OCI-LY1 (cell line): ENCODE results near the gene STK4.

Experiments
- H2AFZ ChIP-seq: fragments of 200-600 bp; sonication (generic), shearing (Covaris generic); 2 replicates; pipeline ENCODE4 v1.6.0; 2014; ENCODE audit warnings: antibody characterized with exemption, mild to moderate bottlenecking, low read length
- H3F3A ChIP-seq: fragments of 200-600 bp; sonication (generic), shearing (Covaris generic); 2 replicates; pipeline ENCODE4 v1.6.0; 2014; ENCODE audit warnings: mild to moderate bottlenecking, antibody characterized with exemption, low read length, moderate library complexity; ENCODE audit not compliant: insufficient read depth
- H3K27ac ChIP-seq: fragments of 200-600 bp; sonication (generic); 2 replicates; pipeline ENCODE4 v1.5.1; 2014; ENCODE audit warnings: low read length, mixed run types, mild to moderate bottlenecking, low read depth; ENCODE audit not compliant: poor library complexity, severe bottlenecking
- H3K27me3 ChIP-seq: fragments of 200-600 bp; sonication (generic); 2 replicates; pipeline ENCODE4 v1.6.0; 2014; ENCODE audit warnings: antibody characterized with exemption, mild to moderate bottlenecking, low read length, moderate library complexity; ENCODE audit not compliant: insufficient read depth
- H3K36me3 ChIP-seq: fragments of 200-600 bp; sonication (generic); 2 replicates; pipeline ENCODE4 v1.6.1; 2014; ENCODE audit warnings: mild to moderate bottlenecking, antibody characterized with exemption, low read length, moderate library complexity, mixed read lengths; ENCODE audit not compliant: insufficient read depth
- H3K4me1 ChIP-seq: fragments of 200-600 bp; sonication (generic); 2 replicates; pipeline ENCODE4 v1.5.1; 2014; ENCODE audit warnings: mild to moderate bottlenecking, low read length, moderate library complexity; ENCODE audit not compliant: insufficient read depth, severe bottlenecking
- H3K4me2 ChIP-seq: fragments of 200-600 bp; sonication (generic), shearing (Covaris generic); 2 replicates; pipeline ENCODE4 v1.6.1; 2014; ENCODE audit warnings: low read length
- H3K4me3 ChIP-seq: fragments of 200-600 bp; sonication (generic); 2 replicates; pipeline ENCODE4 v1.5.1; 2014; ENCODE audit warnings: low read length, low read depth, mild to moderate bottlenecking, mixed read lengths; ENCODE audit not compliant: poor library complexity, severe bottlenecking
- H3K79me2 ChIP-seq: fragments of 200-600 bp; shearing (Covaris generic); 2 replicates; pipeline ENCODE4 v1.6.1; 2016; ENCODE audit warnings: mixed run types, low read length, mixed read lengths; ENCODE audit not compliant: insufficient read depth
- H3K9ac ChIP-seq: fragments of 200-600 bp; sonication (generic), shearing (Covaris generic); 2 replicates; pipeline ENCODE4 v1.6.1; 2014; ENCODE audit warnings: mild to moderate bottlenecking, low read length, mixed read lengths
- H3K9me2 ChIP-seq: fragments of 200-600 bp; sonication (generic), shearing (Covaris generic); 2 replicates; pipeline ENCODE4 v1.6.1; 2014; ENCODE audit warnings: low read depth, mild to moderate bottlenecking, low read length, mixed read lengths
- H3K9me3 ChIP-seq: fragments of 200-600 bp; shearing (Covaris generic); 2 replicates; pipeline ENCODE4 v1.6.1; 2014; ENCODE audit warnings: low read length, mixed read lengths
- H4K20me1 ChIP-seq: fragments of 200-600 bp; sonication (generic), shearing (Covaris generic); 2 replicates; pipeline ENCODE4 v1.6.0; 2016; ENCODE audit warnings: mild to moderate bottlenecking, low read length; ENCODE audit not compliant: insufficient read depth
- EZH2 ChIP-seq: fragments of 200-600 bp; sonication (generic), shearing (Covaris generic); IDR thresholded peaks from 2 replicates; pipeline ENCODE4 v1.8.0; 2017; ENCODE audit warnings: borderline replicate concordance, mixed run types, mild to moderate bottlenecking, antibody characterized with exemption, low read length, moderate library complexity, mixed read lengths
- TF ChIP-seq, protein P1 (sequence below): fragments of 200-600 bp; sonication (generic), shearing (Covaris generic); IDR thresholded peaks from 2 replicates; pipeline ENCODE4 v1.5.1; 2017; ENCODE audit warnings: mild to moderate bottlenecking, antibody characterized with exemption, low read length, moderate library complexity, mixed read lengths

STK4 gene

DNA sequence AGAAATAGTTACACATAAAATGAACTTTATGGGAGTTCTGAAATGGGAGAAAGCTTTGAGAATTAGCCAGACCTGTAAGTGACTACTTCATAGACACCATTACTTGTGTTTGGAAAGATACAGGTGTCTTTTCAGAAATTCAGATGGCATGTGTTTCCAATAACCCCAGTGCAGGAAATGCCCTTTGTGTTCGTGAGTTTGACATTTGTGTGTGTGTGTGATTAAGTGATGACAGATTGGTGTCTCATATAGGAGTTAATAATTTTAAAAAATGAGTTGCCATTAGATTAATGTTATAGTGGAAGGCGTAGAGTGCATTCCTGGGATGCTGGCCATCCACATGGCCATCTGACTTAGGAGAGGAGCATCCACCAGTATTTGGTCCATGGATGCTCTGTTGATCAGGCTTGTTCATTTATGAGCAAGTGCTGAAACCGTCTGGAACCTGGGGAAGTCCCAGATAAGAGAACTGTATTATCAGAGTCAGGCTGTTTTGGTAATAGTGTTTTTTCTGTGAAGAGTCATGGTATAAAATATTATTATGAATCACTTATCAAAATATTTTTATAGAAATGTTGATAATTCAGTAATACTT lies 3.1 kb downstream of the STK4 start:
- Histone ChIP-seq H3K4me1 (peaks cover 63% of the 10 kb centered on the region), H3K27me3 (no peaks in the 10 kb centered on the region), H4K20me1 (no peaks in the 10 kb centered on the region), H3K9me3 (no peaks in the 10 kb centered on the region), H3K36me3 (peaks cover 25% of the 10 kb centered on the region), H2AFZ (no peak overlapping the region), H3K79me2 (peaks cover 60% of the 10 kb centered on the region), H3K27ac (peak overlapping the region; percentile 90), H3K9me2 (no peaks in the 10 kb centered on the region), H3F3A (no peaks in the 10 kb centered on the region), H3K9ac (peak overlapping the region; percentile 97), H3K4me3 (peak overlapping the region; percentile 98), H3K4me2 (peak overlapping the region; percentile 97)
- no peak for TF ChIP-seq EZH2
- TF ChIP-seq, protein P1, sequence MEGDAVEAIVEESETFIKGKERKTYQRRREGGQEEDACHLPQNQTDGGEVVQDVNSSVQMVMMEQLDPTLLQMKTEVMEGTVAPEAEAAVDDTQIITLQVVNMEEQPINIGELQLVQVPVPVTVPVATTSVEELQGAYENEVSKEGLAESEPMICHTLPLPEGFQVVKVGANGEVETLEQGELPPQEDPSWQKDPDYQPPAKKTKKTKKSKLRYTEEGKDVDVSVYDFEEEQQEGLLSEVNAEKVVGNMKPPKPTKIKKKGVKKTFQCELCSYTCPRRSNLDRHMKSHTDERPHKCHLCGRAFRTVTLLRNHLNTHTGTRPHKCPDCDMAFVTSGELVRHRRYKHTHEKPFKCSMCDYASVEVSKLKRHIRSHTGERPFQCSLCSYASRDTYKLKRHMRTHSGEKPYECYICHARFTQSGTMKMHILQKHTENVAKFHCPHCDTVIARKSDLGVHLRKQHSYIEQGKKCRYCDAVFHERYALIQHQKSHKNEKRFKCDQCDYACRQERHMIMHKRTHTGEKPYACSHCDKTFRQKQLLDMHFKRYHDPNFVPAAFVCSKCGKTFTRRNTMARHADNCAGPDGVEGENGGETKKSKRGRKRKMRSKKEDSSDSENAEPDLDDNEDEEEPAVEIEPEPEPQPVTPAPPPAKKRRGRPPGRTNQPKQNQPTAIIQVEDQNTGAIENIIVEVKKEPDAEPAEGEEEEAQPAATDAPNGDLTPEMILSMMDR = no peak

DNA sequence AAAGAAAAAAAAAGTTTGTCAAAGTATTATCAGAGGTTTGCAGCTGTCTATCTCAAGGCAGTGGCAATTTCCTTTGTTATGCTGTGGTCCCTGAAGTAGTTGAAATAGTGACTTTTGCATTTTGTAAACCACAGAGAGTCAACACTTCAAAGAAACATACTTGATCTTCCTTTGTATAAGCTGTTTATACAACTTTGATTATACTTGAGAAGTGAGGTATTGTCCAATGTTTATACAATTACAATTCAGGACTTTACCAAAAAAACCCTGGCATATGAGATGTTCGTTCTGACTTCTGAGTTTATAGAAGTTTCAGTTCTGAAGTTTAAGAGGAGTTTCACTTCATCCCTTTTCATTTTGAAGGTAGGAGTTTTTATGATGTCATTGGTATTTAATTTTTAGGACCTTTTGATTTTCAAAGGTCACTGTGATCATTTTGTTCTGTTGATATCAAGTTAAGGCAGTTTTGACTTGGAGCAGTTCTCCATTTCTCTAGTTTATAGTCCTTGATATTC lies 4.0 kb downstream of the STK4 start:
- Histone ChIP-seq H3K27ac (peak overlapping the region; percentile 90), H3K79me2 (peaks cover 60% of the 10 kb centered on the region), H3K4me2 (peak overlapping the region; percentile 97)

DNA sequence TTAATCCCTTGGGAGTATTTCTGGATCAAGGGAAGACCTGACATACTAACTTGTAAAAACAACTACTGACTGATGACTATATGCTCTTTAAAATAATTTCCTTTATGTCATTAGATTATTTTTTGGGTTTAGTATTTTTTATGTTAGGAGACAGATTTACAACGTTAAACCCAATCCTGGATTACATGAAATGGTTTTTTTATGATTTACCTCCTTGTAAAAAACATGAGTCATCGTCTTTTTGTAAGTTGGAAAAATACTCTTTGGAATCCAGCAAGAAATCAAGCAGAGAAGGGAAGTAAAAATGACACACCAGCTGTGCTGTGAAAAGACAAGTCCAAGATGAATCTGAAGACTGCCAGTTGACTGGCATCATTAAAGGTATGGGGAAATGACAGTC lies 6.7 kb downstream of the STK4 start:
- Histone ChIP-seq H3F3A (peaks cover 11% of the 10 kb centered on the region), H3K4me1 (peaks cover 55% of the 10 kb centered on the region), H3K27ac (no peak overlapping the region), H4K20me1 (no peaks in the 10 kb centered on the region), H2AFZ (no peak overlapping the region), H3K4me2 (no peak overlapping the region), H3K9me3 (no peaks in the 10 kb centered on the region), H3K9me2 (no peaks in the 10 kb centered on the region), H3K36me3 (peaks cover 56% of the 10 kb centered on the region), H3K4me3 (no peak overlapping the region), H3K79me2 (peaks cover 44% of the 10 kb centered on the region), H3K9ac (no peak overlapping the region), H3K27me3 (no peaks in the 10 kb centered on the region)
- TF ChIP-seq EZH2 = no peak
- TF ChIP-seq, protein P1 = no peak

More for the DNA sequence above, 4.0 kb downstream of the STK4 start:
- TF ChIP-seq EZH2 = no peak
- TF ChIP-seq, protein P1 = no peak
- Histone ChIP-seq H2AFZ (no peak overlapping the region), H3K27me3 (no peaks in the 10 kb centered on the region), H3K4me1 (peaks cover 54% of the 10 kb centered on the region), H3F3A (no peaks in the 10 kb centered on the region), H3K4me3 (peak overlapping the region; percentile 98), H3K9me2 (no peaks in the 10 kb centered on the region), H3K9ac (peak overlapping the region; percentile 97), H3K36me3 (peaks cover 34% of the 10 kb centered on the region), H3K9me3 (no peaks in the 10 kb centered on the region), H4K20me1 (no peaks in the 10 kb centered on the region)
